HG02973 (cell line): ENCODE results near the gene NBEA.

ENCODE experiments used
- ATAC-seq: cut with Tn5 transposase; IDR thresholded peaks from one replicate; pipeline ENCODE4 v1.9.1; 2021; ENCODE audit warnings: moderate library complexity; ENCODE audit not compliant: unreplicated experiment

The NBEA gene

GRCh38 chr13:35164324-35164932, 222.4 kb downstream of the NBEA start:
- peak; percentile 73 for ATAC-seq

- no peak for ATAC-seq
Observed at GRCh38 chr13:35165205-35165604, 223.1 kb downstream of the NBEA start.

- ATAC-seq: no peak
Observed at GRCh38 chr13:35179494-35179893, 237.4 kb downstream of the NBEA start.

GRCh38 chr13:35179920-35180663, 238.0 kb downstream of the NBEA start:
- no peak for ATAC-seq

GRCh38 chr13:35190241-35190640, 248.2 kb downstream of the NBEA start:
- no peak for ATAC-seq

- no peak for ATAC-seq
Observed at GRCh38 chr13:35191883-35192282, 249.8 kb downstream of the NBEA start.

- ATAC-seq: no peak
Observed at GRCh38 chr13:35198613-35199200, 256.6 kb downstream of the NBEA start.

GRCh38 chr13:35208587-35208986, 266.5 kb downstream of the NBEA start:
- ATAC-seq: no peak

- no peak for ATAC-seq
Observed at GRCh38 chr13:35210261-35210660, 268.2 kb downstream of the NBEA start.

- no peak for ATAC-seq
Observed at GRCh38 chr13:35211949-35212348, 269.9 kb downstream of the NBEA start.

- ATAC-seq: no peak
Observed at GRCh38 chr13:35213911-35214310, 271.8 kb downstream of the NBEA start.

GRCh38 chr13:35216131-35216530, 274.1 kb downstream of the NBEA start:
- ATAC-seq: no peak

GRCh38 chr13:35219021-35219420, 277.0 kb downstream of the NBEA start:
- ATAC-seq: no peak

GRCh38 chr13:35225159-35225558, 283.1 kb downstream of the NBEA start:
- ATAC-seq: no peak

GRCh38 chr13:35225582-35225981, 283.5 kb downstream of the NBEA start:
- ATAC-seq: no peak

GRCh38 chr13:35228536-35228935, 286.5 kb downstream of the NBEA start:
- ATAC-seq: no peak

GRCh38 chr13:35231426-35231825, 289.4 kb downstream of the NBEA start:
- ATAC-seq: no peak

GRCh38 chr13:35238274-35238673, 296.2 kb downstream of the NBEA start:
- no peak for ATAC-seq

- ATAC-seq: peak; percentile 58
Observed at GRCh38 chr13:35252536-35253205, 310.6 kb downstream of the NBEA start.

GRCh38 chr13:35255241-35255640, 313.2 kb downstream of the NBEA start:
- no peak for ATAC-seq

GRCh38 chr13:35256459-35257148, 314.5 kb downstream of the NBEA start:
- no peak for ATAC-seq
